HepG2 (cell line): ENCODE data around the gene CBFA2T2. TPM values are rescaled to one million over a fixed set of nuclear protein-coding genes. Genes with fewer than 3 reads are reported as not detected.

Experiments
- GATAD1 ChIP-seq: IDR thresholded peaks from 2 replicates; pipeline ENCODE4 v1.6.1; 2016; ENCODE audit warnings: missing genetic modification reagents, missing compliant biosample characterization
- GTF3A ChIP-seq: sonication (generic); formaldehyde crosslinking; conservative IDR thresholded peaks from 2 replicates; pipeline ENCODE4 v1.4.0; 2020; ENCODE audit warnings: mild to moderate bottlenecking, missing genetic modification reagents
- RBM39 ChIP-seq: fragments of 200-400 bp; formaldehyde crosslinking; IDR thresholded peaks from one replicate; pipeline ENCODE4 v1.6.1; 2018; ENCODE audit warnings: antibody characterized with exemption, mild to moderate bottlenecking, low read depth, low read length; ENCODE audit not compliant: poor library complexity, severe bottlenecking
- SIX4 ChIP-seq: sonication (generic); formaldehyde crosslinking; IDR thresholded peaks from 2 replicates; pipeline ENCODE4 v1.4.0; 2020; ENCODE audit warnings: missing genetic modification reagents
- TEAD3 ChIP-seq: optimal IDR thresholded peaks from 2 replicates; pipeline ENCODE3; 2016; ENCODE audit warnings: borderline replicate concordance
- ZNF567 ChIP-seq: sonication (generic); formaldehyde crosslinking; IDR thresholded peaks from 2 replicates; pipeline ENCODE4 v1.8.1; 2023; ENCODE audit warnings: mild to moderate bottlenecking, missing genetic modification reagents, borderline replicate concordance
- ZNF720 ChIP-seq: sonication (generic); formaldehyde crosslinking; IDR thresholded peaks from 2 replicates; pipeline ENCODE4 v1.4.0; 2020; ENCODE audit warnings: missing genetic modification reagents
- polyA plus RNA-seq, 8 experiments: library from polyadenylated mRNA; depleted of rRNA in 3 of 8; stranded (reverse) in 7 of 8; unstranded in 1 of 8; fragments of >200 nt; fragmentation: Illumina TruSeq in 4 of 8; extraction: Trizol in 4 of 8; gene quantifications; 2 replicates each; pipeline versions ENCODE4 v1.2.1 to v1.2.3, GENCODE V29; 2011 to 2016; ENCODE audit warnings: low read depth in 4 of 8, missing spikeins in 1 of 8, mixed read lengths in 1 of 8; ENCODE audit not compliant: insufficient read depth in 1 of 8
- total RNA-seq, 5 experiments: library from RNA; depleted of rRNA; stranded (reverse); fragments of >200 nt; fragmentation: Illumina TruSeq; extraction: Trizol; gene quantifications; 2 replicates each; pipeline ENCODE4 v1.2.3, GENCODE V29; 2016; ENCODE audit warnings: low read depth in 1 of 5
- TF ChIP-seq, protein P1 (sequence below): sonication (generic); formaldehyde crosslinking; IDR thresholded peaks from 2 replicates; pipeline ENCODE4 v1.5.0; 2020; ENCODE audit warnings: missing genetic modification reagents
- TF ChIP-seq, protein P2 (sequence below): sonication (generic); formaldehyde crosslinking; IDR thresholded peaks from 2 replicates; pipeline ENCODE4 v1.4.0; 2020; ENCODE audit warnings: missing genetic modification reagents, borderline replicate concordance
- TF ChIP-seq, protein P3 (sequence below), 2 experiments: IDR thresholded peaks; 2 replicates each; pipeline ENCODE4 v1.6.1; 2011 to 2012; ENCODE audit warnings: low read length in 2 of 2, borderline replicate concordance in 1 of 2, low read depth in 1 of 2, mild to moderate bottlenecking in 1 of 2, moderate library complexity in 1 of 2
- TF ChIP-seq, protein P4 (sequence below): sonication (generic); formaldehyde crosslinking; IDR thresholded peaks from 2 replicates; pipeline ENCODE4 v1.9.0; 2022; ENCODE audit warnings: missing genetic modification reagents, mild to moderate bottlenecking, borderline replicate concordance
- TF ChIP-seq, protein P5 (sequence below): sonication (generic); formaldehyde crosslinking; IDR thresholded peaks from 2 replicates; pipeline ENCODE4 v1.5.1; 2020; ENCODE audit warnings: mild to moderate bottlenecking, moderate library complexity, missing genetic modification reagents

CBFA2T2 gene
- total and polyA plus RNA-seq, 2 of the 13 experiments (the other 11 are each of a cell fraction or from before 2014, with no cell fraction given), result 6.3 to 21.2 TPM

DNA sequence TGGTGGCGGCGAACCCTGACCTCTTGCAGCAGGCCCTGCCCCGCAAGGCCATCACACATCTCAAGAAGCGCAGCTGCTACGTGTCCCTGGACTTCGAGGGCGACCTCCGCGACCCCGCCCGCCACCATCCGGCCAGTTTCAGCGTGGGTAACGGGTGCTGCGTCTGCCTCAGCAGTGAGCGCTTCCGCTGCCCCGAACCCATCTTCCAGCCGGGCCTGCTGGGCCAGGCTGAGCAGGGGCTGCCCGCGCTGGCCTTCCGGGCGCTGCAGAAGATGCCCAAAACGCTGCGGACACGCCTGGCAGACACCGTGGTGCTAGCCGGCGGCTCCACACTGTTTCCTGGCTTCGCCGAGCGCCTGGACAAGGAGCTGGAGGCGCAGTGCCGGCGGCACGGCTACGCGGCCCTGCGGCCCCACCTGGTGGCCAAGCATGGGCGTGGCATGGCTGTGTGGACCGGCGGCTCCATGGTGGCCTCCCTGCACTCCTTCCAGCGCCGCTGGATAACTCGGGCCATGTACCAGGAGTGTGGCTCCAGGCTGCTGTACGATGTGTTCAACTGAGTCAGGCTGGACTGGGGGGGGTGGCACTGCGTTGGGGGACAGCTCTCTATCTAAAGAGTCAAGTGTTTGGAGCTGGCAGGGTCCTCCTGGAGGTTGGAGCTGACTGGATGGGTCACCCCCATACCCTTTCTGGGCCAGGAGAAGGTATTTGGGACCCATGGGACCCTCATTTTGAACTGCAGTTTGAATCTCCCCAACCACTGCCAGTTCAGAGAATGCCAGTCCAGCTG lies 178.0 kb downstream of the CBFA2T2 start (continued):
- TF ChIP-seq, protein P1, sequence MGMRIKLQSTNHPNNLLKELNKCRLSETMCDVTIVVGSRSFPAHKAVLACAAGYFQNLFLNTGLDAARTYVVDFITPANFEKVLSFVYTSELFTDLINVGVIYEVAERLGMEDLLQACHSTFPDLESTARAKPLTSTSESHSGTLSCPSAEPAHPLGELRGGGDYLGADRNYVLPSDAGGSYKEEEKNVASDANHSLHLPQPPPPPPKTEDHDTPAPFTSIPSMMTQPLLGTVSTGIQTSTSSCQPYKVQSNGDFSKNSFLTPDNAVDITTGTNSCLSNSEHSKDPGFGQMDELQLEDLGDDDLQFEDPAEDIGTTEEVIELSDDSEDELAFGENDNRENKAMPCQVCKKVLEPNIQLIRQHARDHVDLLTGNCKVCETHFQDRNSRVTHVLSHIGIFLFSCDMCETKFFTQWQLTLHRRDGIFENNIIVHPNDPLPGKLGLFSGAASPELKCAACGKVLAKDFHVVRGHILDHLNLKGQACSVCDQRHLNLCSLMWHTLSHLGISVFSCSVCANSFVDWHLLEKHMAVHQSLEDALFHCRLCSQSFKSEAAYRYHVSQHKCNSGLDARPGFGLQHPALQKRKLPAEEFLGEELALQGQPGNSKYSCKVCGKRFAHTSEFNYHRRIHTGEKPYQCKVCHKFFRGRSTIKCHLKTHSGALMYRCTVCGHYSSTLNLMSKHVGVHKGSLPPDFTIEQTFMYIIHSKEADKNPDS (CRISPR knock-in tag), result peak; percentile 57; the same call in 1 of the 2 replicates
- TF ChIP-seq TEAD3 (peak; percentile 35), ZNF567 (CRISPR knock-in tag) (no peak), GTF3A (0 out of 2 replicates have a peak, but pooled peaks have one; percentile 55), ZNF720 (CRISPR knock-in tag) (0 out of 2 replicates have a peak, but pooled peaks have one; percentile 17), RBM39 (peak; percentile 56), SIX4 (no peak), GATAD1 (CRISPR knock-in tag) (0 out of 2 replicates have a peak, but pooled peaks have one; percentile 14)
- TF ChIP-seq, protein P2, sequence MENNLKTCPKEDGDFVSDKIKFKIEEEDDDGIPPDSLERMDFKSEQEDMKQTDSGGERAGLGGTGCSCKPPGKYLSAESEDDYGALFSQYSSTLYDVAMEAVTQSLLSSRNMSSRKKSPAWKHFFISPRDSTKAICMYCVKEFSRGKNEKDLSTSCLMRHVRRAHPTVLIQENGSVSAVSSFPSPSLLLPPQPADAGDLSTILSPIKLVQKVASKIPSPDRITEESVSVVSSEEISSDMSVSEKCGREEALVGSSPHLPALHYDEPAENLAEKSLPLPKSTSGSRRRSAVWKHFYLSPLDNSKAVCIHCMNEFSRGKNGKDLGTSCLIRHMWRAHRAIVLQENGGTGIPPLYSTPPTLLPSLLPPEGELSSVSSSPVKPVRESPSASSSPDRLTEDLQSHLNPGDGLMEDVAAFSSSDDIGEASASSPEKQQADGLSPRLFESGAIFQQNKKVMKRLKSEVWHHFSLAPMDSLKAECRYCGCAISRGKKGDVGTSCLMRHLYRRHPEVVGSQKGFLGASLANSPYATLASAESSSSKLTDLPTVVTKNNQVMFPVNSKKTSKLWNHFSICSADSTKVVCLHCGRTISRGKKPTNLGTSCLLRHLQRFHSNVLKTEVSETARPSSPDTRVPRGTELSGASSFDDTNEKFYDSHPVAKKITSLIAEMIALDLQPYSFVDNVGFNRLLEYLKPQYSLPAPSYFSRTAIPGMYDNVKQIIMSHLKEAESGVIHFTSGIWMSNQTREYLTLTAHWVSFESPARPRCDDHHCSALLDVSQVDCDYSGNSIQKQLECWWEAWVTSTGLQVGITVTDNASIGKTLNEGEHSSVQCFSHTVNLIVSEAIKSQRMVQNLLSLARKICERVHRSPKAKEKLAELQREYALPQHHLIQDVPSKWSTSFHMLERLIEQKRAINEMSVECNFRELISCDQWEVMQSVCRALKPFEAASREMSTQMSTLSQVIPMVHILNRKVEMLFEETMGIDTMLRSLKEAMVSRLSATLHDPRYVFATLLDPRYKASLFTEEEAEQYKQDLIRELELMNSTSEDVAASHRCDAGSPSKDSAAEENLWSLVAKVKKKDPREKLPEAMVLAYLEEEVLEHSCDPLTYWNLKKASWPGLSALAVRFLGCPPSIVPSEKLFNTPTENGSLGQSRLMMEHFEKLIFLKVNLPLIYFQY (CRISPR knock-in tag), result no peak
- TF ChIP-seq, protein P3, sequence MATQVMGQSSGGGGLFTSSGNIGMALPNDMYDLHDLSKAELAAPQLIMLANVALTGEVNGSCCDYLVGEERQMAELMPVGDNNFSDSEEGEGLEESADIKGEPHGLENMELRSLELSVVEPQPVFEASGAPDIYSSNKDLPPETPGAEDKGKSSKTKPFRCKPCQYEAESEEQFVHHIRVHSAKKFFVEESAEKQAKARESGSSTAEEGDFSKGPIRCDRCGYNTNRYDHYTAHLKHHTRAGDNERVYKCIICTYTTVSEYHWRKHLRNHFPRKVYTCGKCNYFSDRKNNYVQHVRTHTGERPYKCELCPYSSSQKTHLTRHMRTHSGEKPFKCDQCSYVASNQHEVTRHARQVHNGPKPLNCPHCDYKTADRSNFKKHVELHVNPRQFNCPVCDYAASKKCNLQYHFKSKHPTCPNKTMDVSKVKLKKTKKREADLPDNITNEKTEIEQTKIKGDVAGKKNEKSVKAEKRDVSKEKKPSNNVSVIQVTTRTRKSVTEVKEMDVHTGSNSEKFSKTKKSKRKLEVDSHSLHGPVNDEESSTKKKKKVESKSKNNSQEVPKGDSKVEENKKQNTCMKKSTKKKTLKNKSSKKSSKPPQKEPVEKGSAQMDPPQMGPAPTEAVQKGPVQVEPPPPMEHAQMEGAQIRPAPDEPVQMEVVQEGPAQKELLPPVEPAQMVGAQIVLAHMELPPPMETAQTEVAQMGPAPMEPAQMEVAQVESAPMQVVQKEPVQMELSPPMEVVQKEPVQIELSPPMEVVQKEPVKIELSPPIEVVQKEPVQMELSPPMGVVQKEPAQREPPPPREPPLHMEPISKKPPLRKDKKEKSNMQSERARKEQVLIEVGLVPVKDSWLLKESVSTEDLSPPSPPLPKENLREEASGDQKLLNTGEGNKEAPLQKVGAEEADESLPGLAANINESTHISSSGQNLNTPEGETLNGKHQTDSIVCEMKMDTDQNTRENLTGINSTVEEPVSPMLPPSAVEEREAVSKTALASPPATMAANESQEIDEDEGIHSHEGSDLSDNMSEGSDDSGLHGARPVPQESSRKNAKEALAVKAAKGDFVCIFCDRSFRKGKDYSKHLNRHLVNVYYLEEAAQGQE (IDR thresholded peaks at IDR 0.05; ENCODE audit: borderline replicate concordance in 1 of 2, low read depth in 1 of 2, low read length in 2 of 2), result no peak
- TF ChIP-seq, protein P4, sequence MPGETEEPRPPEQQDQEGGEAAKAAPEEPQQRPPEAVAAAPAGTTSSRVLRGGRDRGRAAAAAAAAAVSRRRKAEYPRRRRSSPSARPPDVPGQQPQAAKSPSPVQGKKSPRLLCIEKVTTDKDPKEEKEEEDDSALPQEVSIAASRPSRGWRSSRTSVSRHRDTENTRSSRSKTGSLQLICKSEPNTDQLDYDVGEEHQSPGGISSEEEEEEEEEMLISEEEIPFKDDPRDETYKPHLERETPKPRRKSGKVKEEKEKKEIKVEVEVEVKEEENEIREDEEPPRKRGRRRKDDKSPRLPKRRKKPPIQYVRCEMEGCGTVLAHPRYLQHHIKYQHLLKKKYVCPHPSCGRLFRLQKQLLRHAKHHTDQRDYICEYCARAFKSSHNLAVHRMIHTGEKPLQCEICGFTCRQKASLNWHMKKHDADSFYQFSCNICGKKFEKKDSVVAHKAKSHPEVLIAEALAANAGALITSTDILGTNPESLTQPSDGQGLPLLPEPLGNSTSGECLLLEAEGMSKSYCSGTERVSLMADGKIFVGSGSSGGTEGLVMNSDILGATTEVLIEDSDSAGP (CRISPR knock-in tag), result peak; percentile 80; the same call in 1 of the 2 replicates
- TF ChIP-seq, protein P5, sequence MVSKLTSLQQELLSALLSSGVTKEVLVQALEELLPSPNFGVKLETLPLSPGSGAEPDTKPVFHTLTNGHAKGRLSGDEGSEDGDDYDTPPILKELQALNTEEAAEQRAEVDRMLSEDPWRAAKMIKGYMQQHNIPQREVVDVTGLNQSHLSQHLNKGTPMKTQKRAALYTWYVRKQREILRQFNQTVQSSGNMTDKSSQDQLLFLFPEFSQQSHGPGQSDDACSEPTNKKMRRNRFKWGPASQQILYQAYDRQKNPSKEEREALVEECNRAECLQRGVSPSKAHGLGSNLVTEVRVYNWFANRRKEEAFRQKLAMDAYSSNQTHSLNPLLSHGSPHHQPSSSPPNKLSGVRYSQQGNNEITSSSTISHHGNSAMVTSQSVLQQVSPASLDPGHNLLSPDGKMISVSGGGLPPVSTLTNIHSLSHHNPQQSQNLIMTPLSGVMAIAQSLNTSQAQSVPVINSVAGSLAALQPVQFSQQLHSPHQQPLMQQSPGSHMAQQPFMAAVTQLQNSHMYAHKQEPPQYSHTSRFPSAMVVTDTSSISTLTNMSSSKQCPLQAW (CRISPR knock-in tag), result peak; percentile 43; the same call in 1 of the 2 replicates
